IPS-NIHi11 (cell line): ENCODE data around the gene CRELD1.
A peak's percentile ranks its signal among the peaks of the same experiment; 100 is the strongest.

Experiments used
- DNase-seq: peaks from one replicate; pipeline ENCODE4 v3.0.0; 2012; ENCODE audit warnings: mixed read lengths, low spot score

CRELD1 gene

GRCh38 chr3:9955611-9956352, 22.1 kb downstream of the CRELD1 start:
- DNase-seq, result no peak

- no peak for DNase-seq
These were observed 23.6 kb downstream of the CRELD1 start for GRCh38 chr3:9957214-9957613.

GRCh38 chr3:9965200-9965875, 31.7 kb downstream of the CRELD1 start:
- no peak for DNase-seq

- no peak for DNase-seq
These were observed 33.2 kb downstream of the CRELD1 start for GRCh38 chr3:9966841-9967240.

- no peak for DNase-seq
These were observed 36.0 kb downstream of the CRELD1 start for GRCh38 chr3:9969632-9970019.

GRCh38 chr3:9970020-9970652, 36.5 kb downstream of the CRELD1 start:
- no peak for DNase-seq

- peak; percentile 37 for DNase-seq
These were observed 43.4 kb downstream of the CRELD1 start for GRCh38 chr3:9976721-9977709.

- no peak for DNase-seq
These were observed 45.2 kb downstream of the CRELD1 start for GRCh38 chr3:9978710-9979305.

GRCh38 chr3:9980251-9980650, 46.6 kb downstream of the CRELD1 start:
- no peak for DNase-seq

- no peak for DNase-seq
These were observed 52.6 kb downstream of the CRELD1 start for GRCh38 chr3:9986230-9986725.

- no peak for DNase-seq
These were observed 60.6 kb downstream of the CRELD1 start for GRCh38 chr3:9994086-9994844.
